IPS-15b (cell line): ENCODE data around the gene PHF2.
"Not testable (repeated sequence)": the region's sequence is repeated elsewhere in the genome, so short reads cannot be mapped to it uniquely, and the experiment has no call there.

Source experiments
- H3K27me3 ChIP-seq: one replicate; pipeline ENCODE4 v1.6.1; 2013; ENCODE audit warnings: low read length; ENCODE audit not compliant: control insufficient read depth, insufficient read depth
- H3K36me3 ChIP-seq: one replicate; pipeline ENCODE4 v1.6.1; 2013; ENCODE audit warnings: low read length; ENCODE audit not compliant: control insufficient read depth, insufficient read depth
- H3K4me1 ChIP-seq: one replicate; pipeline ENCODE4 v1.6.1; 2013; ENCODE audit warnings: mild to moderate bottlenecking, low read length; ENCODE audit not compliant: control insufficient read depth, insufficient read depth
- H3K4me3 ChIP-seq: one replicate; pipeline ENCODE4 v1.5.1; 2013; ENCODE audit warnings: low read depth, low read length
- H3K9ac ChIP-seq: one replicate; pipeline ENCODE4 v1.6.1; 2013; ENCODE audit warnings: low read depth, mild to moderate bottlenecking, low read length
- H3K9me3 ChIP-seq: one replicate; pipeline ENCODE4 v1.6.1; 2013; ENCODE audit warnings: mild to moderate bottlenecking, low read length; ENCODE audit not compliant: control insufficient read depth, insufficient read depth

Gene PHF2

DNA sequence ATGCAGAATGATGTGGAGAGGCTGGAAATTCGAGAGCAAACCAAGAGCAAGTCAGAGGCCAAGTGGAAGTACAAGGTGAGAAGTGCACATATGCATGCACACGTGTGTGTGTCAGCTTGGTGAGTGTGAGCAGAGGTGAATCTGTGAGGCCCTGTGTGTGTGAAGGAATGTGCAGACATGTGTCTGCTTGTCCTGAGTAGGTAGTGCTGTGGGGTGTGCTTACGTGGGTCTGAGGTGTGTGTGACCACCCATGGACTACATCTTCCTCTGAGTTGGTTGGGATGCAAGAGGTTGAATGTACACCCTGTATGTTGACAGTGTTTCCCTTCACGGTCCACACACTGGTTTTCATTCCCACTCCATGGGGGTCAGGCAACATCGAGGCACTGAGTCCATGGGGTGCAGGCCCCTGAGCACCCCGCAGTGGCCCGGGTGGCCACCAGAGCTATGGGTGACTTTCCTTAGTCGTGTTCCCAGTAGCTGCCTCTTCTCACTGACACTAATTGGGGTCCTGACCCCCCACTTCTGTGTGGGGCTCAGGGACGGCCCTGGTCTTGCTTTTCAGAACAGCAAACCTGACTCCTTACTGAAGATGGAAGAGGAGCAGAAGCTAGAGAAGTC is 86.7 kb downstream of the PHF2 start:
- no peak overlapping the region for H3K9ac ChIP-seq
- no peaks in the 10 kb centered on the region for H3K4me1 ChIP-seq
- H3K9me3 ChIP-seq, result no peaks in the 10 kb centered on the region
- no peaks in the 10 kb centered on the region for H3K27me3 ChIP-seq
- no peak overlapping the region for H3K4me3 ChIP-seq
- H3K36me3 ChIP-seq, result peaks cover 21% of the 10 kb centered on the region

DNA sequence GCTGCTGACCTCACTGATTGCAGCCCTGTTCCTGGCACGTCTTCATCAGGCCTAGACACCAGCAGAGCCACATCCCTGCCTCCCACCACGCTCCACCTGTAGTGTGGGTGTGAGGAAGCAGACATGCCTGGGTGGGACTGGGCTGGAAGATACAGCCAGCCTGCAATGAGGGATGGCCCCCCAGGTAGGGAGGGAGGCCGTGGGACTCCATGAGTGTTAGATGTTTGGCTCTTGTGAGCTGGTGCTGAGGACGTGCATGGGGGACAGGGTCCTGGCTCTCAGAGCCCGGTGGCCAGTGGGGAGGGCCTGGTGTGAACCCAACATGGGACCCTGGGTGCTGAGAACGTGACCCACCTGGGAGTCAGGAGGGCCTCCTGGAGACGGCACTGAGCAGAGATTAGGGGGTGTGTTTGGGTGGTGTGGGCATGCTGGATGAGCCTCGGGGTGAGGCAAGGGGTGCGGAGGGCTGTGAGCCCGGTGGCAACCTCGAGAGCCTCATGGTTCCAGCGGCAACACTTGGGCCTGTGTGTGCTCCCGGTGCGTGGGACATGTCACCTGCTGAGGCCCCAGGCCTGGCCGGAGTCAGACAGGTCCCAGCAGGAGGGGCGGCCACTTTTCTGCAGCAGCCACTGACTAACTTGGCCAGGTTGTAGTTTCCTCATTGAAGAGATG is 87.6 kb downstream of the PHF2 start:
- Histone ChIP-seq H3K27me3 (no peaks in the 10 kb centered on the region), H3K4me3 (no peak overlapping the region), H3K36me3 (peaks cover 21% of the 10 kb centered on the region), H3K9me3 (no peaks in the 10 kb centered on the region), H3K4me1 (no peaks in the 10 kb centered on the region), H3K9ac (no peak overlapping the region)

DNA sequence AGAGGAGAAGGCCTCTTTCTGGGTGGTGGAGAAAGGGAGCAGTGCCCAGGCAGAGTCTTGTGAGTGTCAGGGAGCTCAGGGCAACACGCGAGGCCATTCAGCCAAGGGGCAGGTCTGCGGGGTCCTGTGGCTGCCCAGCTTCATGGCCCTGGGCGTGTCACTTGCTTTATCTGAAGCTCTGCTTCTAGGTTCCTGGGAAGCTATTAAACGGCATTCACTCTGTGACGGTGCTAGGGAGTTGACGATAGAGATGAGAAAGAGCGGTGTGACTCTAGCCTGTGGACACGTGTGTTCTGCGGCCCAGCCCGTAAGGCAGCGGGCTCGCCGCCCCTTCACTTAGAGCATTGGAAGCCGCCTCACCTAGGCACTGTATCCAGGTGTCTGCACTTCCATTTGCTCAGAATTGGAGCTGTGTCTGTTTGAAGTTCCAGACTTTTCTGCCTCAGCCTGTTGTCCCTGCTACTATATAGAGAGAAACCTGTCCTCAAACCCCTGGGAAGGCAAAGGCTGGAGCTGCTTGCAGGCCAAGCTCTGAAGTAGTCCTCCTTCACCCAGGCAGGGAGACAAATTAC is 88.3 kb downstream of the PHF2 start:
- Histone ChIP-seq H3K27me3 (no peaks in the 10 kb centered on the region), H3K4me3 (no peak overlapping the region), H3K36me3 (peaks cover 19% of the 10 kb centered on the region), H3K9ac (no peak overlapping the region), H3K4me1 (no peaks in the 10 kb centered on the region), H3K9me3 (no peaks in the 10 kb centered on the region)

DNA sequence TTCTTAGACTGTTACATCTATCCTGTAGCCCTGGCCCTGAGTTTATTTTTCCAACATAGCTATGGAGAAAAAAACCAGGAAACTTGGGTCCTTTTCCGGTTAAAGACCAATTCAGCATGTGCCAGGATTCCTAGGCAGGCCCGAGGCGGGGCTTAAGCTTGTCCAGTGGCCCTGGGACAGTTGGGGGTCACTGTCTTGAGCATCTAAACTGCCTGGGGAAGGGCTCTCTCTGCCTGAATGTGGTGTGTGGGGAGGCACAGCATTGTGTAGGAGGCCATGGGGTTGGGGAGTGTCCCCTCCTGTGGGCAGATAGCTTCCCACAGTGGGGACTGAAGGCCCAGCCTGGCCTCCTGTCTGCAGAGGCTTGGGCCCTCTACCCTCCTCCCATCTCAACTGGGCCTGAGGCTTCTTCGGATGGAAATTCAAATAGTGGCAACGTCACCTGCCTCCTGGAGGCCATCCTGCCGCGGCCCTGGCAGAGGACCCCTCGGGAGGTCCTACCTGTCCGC is 88.8 kb downstream of the PHF2 start:
- Histone ChIP-seq H3K9me3 (no peaks in the 10 kb centered on the region), H3K36me3 (peaks cover 17% of the 10 kb centered on the region), H3K4me1 (no peaks in the 10 kb centered on the region), H3K9ac (no peak overlapping the region), H3K4me3 (no peak overlapping the region), H3K27me3 (no peaks in the 10 kb centered on the region)

DNA sequence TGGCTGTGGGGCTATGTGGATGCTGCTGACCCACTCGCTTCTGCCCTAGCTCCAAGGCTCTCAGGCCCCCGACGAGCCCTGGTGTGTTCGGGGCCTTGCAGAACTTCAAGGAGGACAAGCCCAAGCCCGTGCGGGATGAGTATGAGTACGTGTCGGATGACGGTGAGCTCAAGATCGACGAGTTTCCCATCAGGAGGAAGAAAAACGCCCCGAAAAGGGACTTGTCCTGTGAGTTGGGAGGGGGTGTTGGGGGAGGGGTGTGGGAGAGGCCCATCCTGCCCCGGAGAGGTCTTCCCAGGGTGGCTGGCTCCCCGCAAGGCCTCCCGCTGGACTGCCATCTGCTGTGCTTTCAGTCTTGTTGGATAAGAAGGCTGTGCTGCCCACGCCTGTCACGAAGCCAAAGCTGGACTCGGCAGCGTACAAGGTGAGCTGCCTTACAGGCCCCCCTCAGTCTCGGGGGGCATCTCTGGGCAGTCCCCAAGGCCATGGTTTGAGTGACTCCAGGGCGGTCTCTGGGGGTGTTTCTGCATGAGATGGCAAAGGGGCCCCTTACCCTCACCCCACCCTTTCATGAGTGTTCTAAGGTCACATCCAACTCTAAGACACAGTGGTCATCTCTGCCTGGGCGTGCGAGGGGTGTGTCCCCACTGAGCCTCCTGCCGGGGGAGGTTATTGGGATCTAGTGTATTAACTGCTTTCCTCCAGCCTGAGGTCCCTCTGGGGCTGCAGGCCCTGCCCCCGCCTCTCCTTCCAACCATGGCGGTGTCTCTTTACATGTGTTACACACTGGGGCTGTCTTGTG is 89.5 kb downstream of the PHF2 start:
- Histone ChIP-seq H3K9me3 (no peaks in the 10 kb centered on the region), H3K9ac (no peak overlapping the region), H3K27me3 (no peaks in the 10 kb centered on the region), H3K36me3 (peaks cover 17% of the 10 kb centered on the region), H3K4me3 (no peak overlapping the region), H3K4me1 (no peaks in the 10 kb centered on the region)

DNA sequence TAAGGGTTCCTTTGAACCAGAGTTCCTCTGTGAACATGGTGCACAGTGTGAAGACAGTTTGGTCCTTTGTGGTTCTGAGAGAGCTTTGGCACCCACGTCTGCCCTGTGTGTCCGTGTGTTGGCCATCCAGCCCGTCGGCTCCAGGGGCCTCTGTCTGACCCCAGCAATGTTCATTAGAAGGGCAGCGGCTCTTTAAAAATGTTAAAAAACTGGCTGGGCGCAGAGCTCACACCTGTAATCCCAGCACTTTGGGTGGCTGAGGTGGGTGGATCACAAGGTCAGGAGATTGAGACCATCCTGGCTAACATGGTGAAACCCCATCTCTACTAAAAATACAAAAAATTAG is 90.0 kb downstream of the PHF2 start:
- H3K9ac ChIP-seq, H3K4me3 ChIP-seq, H3K9me3 ChIP-seq, H3K27me3 ChIP-seq, H3K4me1 ChIP-seq: not testable (repeated sequence)
- peaks cover 17% of the 10 kb centered on the region for H3K36me3 ChIP-seq

DNA sequence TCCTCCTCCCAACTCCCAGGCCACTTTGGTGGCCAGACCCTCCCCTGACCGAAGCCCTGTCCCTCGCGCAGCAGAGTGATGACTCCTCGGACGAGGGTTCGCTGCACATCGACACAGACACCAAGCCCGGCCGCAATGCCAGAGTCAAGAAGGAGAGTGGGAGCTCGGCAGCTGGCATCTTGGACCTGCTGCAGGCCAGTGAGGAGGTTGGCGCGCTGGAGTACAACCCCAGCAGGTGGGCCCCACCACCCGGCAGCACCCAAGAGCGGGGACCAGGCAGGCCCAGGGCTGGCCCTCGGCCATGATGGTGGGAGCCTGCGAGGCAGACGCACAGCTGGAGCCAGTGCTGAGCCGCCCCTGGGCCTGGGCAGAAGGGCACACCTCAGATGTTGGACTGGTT is 90.6 kb downstream of the PHF2 start:
- Histone ChIP-seq H3K4me1 (no peaks in the 10 kb centered on the region), H3K36me3 (peaks cover 17% of the 10 kb centered on the region), H3K9ac (no peak overlapping the region), H3K4me3 (no peak overlapping the region), H3K9me3 (no peaks in the 10 kb centered on the region), H3K27me3 (no peaks in the 10 kb centered on the region)

DNA sequence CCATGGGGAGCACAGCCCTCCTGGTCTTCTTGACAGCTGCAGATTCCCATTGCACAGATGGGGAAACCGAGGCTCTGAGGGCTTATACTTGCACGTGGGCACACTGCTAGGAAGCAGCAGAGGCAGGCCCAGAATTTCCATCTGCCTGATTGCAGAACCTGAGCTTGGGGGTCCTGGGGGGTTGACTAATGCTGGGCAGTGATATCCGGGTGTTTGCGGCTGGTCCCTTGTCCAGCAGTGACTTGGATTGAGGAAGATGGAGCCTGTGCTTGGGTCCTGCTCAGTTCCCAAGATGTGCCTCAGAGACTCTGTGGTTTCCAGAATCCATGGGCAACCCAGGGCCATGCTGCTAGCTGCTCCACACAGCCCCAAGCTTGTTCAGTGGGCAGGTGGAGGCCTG is 91.2 kb downstream of the PHF2 start:
- Histone ChIP-seq H3K4me3 (no peak overlapping the region), H3K36me3 (peaks cover 17% of the 10 kb centered on the region), H3K9ac (no peak overlapping the region), H3K27me3 (no peaks in the 10 kb centered on the region), H3K4me1 (no peaks in the 10 kb centered on the region), H3K9me3 (no peaks in the 10 kb centered on the region)

DNA sequence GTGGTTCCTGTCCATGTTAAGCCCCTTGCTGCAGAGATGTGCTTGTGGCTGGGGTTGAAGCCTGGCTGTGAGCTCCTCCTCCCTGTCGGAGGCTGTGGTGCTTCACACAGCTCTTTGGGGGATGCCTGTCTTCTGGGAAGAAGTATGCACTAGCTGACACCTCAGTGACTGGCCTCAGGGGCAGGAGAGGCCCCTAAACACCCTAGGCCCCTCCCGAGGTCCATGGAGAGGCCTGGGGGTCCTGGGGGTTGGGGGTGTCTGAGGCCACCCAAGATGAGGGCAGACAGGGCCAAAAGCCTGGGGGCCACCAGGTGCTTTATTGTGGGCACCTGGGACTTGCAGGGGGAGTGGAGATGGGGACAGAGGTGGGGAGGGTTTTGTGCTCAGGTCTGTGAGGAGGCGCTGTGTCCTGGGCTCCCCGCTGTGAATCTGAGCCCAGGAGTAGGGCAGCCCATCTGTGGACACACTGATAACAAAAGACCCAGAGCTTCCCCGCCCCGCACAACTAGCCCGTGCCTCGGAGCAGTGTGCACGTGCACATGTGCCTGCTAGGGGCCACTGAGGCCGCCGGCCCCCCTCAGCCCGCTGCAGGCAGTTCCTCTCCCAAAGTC is 92.0 kb downstream of the PHF2 start:
- peaks cover 12% of the 10 kb centered on the region for H3K36me3 ChIP-seq

DNA sequence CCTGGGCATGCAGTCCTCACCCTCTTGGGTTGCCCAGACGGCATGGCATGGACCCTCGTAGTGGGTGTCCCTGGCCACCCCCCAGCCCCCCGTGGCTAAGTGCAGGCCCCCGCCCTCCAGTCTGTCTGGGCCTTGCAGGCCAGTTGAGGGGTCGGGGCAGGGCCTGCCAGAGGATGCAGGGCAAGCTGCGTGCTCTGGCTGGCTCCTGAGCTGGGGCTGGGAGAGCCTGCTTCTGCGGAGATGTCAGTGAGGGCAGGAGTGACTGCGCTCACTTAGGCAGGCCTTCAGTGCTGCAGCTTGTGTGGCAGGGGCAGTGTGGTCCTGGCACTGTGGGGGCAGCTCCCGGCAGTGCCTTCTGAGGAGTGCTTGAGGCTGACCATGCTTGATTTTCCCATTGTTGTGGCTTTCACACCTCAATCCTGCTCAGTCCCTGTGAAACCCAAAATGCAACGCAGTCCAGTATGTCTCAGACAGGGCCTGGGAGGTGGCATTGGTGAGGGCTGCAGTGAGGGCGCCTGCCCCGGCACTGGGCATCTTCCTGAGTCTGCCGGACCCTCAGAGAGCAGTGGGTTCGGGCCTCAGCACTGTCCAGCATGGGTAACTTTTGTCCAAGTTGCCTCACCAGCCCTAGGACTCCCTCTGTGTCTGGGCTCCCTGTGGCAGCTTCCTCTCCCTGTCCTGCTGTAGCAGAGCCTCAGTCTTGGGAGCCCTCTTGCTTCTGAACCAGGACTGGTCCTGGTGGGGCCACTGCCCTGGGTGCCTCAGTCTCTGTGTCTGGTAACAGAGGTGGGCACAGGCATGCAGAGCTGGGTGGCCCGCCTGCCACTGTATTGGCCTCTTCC is 93.0 kb downstream of the PHF2 start:
- H3K9ac ChIP-seq, result no peak overlapping the region
- no peaks in the 10 kb centered on the region for H3K27me3 ChIP-seq
- H3K9me3 ChIP-seq, result no peaks in the 10 kb centered on the region
- peaks cover 10% of the 10 kb centered on the region for H3K36me3 ChIP-seq
- no peak overlapping the region for H3K4me3 ChIP-seq
- no peaks in the 10 kb centered on the region for H3K4me1 ChIP-seq

More for the DNA sequence above, 92.0 kb downstream of the PHF2 start:
- H3K27me3 ChIP-seq, result no peaks in the 10 kb centered on the region
- no peak overlapping the region for H3K9ac ChIP-seq
- H3K4me1 ChIP-seq, result no peaks in the 10 kb centered on the region
- H3K4me3 ChIP-seq, result no peak overlapping the region
- H3K9me3 ChIP-seq, result no peaks in the 10 kb centered on the region

DNA sequence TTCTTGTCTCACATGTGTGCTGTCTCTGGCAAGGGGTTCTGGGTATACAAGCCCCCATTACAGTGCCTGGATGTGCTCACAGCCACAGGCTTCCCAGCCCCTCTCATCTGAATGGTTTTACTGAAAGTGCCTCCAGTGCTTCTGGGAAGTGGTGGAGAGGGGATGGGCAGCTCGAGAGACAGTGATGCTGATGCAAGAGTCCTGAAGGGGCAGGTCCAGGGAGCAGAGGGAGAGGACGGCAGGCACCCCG is 93.5 kb downstream of the PHF2 start:
- Histone ChIP-seq H3K27me3 (no peaks in the 10 kb centered on the region), H3K4me1 (no peaks in the 10 kb centered on the region), H3K4me3 (no peak overlapping the region), H3K36me3 (peaks cover 10% of the 10 kb centered on the region), H3K9me3 (no peaks in the 10 kb centered on the region), H3K9ac (no peak overlapping the region)
